ENCODE measurements around the gene PIP4P1.

PIP4P1 gene

GRCh38 chr14:20429801-20430669, 31.2 kb downstream of the PIP4P1 start:
- Mint-ChIP-seq H3K27ac (no peak overlapping the region), H3K4me1 (peaks cover 31% of the 10 kb centered on the region), H3K27me3 (no peaks in the 10 kb centered on the region), H3K9me3 (no peaks in the 10 kb centered on the region), H3K4me3 (no peak overlapping the region), H3K36me3 (no peaks in the 10 kb centered on the region)

- H3K27me3 Mint-ChIP-seq = no peaks in the 10 kb centered on the region
- H3K36me3 Mint-ChIP-seq = no peaks in the 10 kb centered on the region
- peak overlapping the region; percentile 36 for H3K4me3 Mint-ChIP-seq
- H3K9me3 Mint-ChIP-seq = no peaks in the 10 kb centered on the region
- H3K27ac Mint-ChIP-seq = no peak overlapping the region
- peaks cover 31% of the 10 kb centered on the region for H3K4me1 Mint-ChIP-seq
Observed at GRCh38 chr14:20428802-20429201, 32.4 kb downstream of the PIP4P1 start.

DNA sequence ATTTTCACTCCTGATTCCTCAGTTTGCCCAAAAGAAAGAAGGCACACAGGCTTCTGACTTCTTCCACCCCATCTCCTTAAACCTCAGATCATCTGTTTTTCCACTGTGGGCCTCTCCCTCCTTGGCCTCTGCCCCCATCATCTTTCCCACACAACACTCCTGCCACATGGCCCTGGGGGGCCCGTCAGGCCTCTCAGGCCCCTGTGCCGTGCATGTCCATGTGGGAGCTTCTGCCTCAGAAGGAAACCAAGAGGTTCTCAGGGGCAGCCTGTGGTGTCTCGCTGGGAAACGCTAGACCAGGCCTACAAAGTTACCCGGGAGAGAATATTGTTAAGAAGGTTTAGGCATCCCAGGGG, 33.2 kb downstream of the PIP4P1 start:
- peaks cover 31% of the 10 kb centered on the region for H3K4me1 Mint-ChIP-seq
- H3K4me3 Mint-ChIP-seq = peak overlapping the region; percentile 41

GRCh38 chr14:20427231-20428009, 33.8 kb downstream of the PIP4P1 start:
- H3K9me3 Mint-ChIP-seq = no peaks in the 10 kb centered on the region
- H3K4me1 Mint-ChIP-seq = peaks cover 31% of the 10 kb centered on the region
- peak overlapping the region; percentile 92 for H3K27ac Mint-ChIP-seq
- H3K36me3 Mint-ChIP-seq = no peaks in the 10 kb centered on the region
- peak overlapping the region; percentile 41 for H3K4me3 Mint-ChIP-seq
- H3K27me3 Mint-ChIP-seq = no peaks in the 10 kb centered on the region

More for the DNA sequence above, 33.2 kb downstream of the PIP4P1 start:
- no peaks in the 10 kb centered on the region for H3K36me3 Mint-ChIP-seq
- peak overlapping the region; percentile 92 for H3K27ac Mint-ChIP-seq
- no peaks in the 10 kb centered on the region for H3K9me3 Mint-ChIP-seq
- H3K27me3 Mint-ChIP-seq = no peaks in the 10 kb centered on the region

DNA sequence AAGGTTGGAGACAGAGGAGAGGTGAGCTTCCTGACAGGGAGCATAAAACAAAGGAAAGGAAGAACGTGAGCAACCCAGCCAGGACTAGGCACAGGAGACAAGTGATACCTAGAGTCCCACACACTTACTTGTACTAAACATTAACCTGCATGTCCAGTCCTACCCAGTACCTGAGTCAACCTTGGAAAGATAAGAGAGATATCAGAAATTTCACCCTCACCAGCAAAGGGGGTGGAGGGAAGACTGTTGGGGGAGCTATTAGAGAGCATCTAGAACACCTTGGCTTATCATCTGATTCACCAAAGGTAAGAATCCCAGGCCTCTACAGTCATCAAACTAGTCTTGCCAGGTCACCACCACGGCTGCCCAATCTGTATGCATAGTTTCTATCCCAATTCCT, 36.4 kb downstream of the PIP4P1 start:
- no peak overlapping the region for H3K4me3 Mint-ChIP-seq
- no peak overlapping the region for H3K27ac Mint-ChIP-seq
- H3K9me3 Mint-ChIP-seq = no peaks in the 10 kb centered on the region
- no peaks in the 10 kb centered on the region for H3K27me3 Mint-ChIP-seq
- H3K36me3 Mint-ChIP-seq = no peaks in the 10 kb centered on the region
- H3K4me1 Mint-ChIP-seq = peaks cover 31% of the 10 kb centered on the region

DNA sequence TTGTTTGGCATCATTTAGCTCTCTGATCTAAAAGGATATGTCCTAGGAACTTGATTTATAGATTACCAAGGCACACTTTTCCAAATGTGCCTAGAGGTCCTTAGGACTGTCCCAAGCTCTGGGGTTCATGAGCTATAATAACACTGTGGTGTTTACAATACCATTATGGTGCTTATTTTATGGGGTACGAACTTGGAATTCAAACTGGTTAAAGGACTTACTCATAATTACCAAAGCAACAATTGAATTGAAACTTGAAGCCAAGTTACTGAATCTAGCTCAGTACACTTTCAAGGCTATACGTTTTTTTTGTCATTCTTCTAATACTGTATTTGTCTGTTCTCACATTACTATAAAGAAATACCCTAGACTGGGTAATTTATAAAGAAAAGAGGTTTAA, 38.3 kb downstream of the PIP4P1 start:
- Mint-ChIP-seq H3K4me3 (no peak overlapping the region), H3K27me3 (no peaks in the 10 kb centered on the region), H3K9me3 (no peaks in the 10 kb centered on the region), H3K4me1 (peaks cover 14% of the 10 kb centered on the region), H3K27ac (no peak overlapping the region), H3K36me3 (no peaks in the 10 kb centered on the region)

DNA sequence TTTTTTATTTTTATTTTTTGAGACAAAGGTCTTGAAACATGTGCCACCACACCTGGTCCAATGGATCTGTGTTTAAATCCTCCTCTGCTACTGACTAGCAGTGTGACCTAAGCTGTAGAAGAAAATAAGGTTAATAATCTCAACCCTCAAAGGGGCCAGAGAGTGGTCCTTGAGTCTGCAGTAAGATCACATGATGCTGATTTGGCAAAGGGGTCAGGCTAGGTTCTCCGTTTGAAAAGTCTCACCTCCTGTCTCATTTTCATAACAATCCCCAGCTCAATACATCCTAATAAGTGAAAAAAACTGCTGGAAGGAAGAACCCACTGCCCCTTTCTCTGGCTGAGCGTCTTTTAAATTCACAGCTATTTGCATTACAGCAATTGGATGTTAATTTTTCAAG, 40.0 kb downstream of the PIP4P1 start:
- Mint-ChIP-seq H3K27me3 (no peaks in the 10 kb centered on the region), H3K27ac (no peak overlapping the region), H3K4me1 (peaks cover 6% of the 10 kb centered on the region), H3K36me3 (no peaks in the 10 kb centered on the region), H3K9me3 (no peaks in the 10 kb centered on the region), H3K4me3 (no peak overlapping the region)

DNA sequence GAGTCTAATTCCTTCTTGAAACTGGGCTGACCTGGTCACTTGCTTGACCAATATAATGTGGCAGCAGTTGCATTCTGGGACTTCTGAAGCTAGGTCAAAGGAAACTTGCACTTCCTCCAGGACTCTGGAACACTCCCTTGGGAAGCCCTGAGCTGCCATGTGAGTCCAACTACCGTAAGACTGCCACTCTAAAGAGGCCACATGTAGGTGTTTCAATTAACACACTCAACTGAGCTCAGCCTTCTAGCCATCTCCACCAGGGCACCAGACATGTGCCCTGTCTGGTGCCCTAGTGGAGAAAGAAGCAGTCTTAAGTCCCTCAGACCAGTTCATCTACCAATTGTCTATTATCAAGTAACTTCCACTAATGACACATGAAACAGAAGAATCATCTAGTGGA, 41.8 kb downstream of the PIP4P1 start:
- H3K27me3 Mint-ChIP-seq = no peaks in the 10 kb centered on the region
- no peaks in the 10 kb centered on the region for H3K36me3 Mint-ChIP-seq
- H3K4me1 Mint-ChIP-seq = peaks cover 11% of the 10 kb centered on the region
- no peak overlapping the region for H3K4me3 Mint-ChIP-seq
- no peak overlapping the region for H3K27ac Mint-ChIP-seq
- H3K9me3 Mint-ChIP-seq = no peaks in the 10 kb centered on the region

- Mint-ChIP-seq H3K4me3 (no peak overlapping the region), H3K4me1 (peaks cover 20% of the 10 kb centered on the region), H3K27me3 (no peaks in the 10 kb centered on the region), H3K36me3 (no peaks in the 10 kb centered on the region), H3K9me3 (no peaks in the 10 kb centered on the region), H3K27ac (no peak overlapping the region)
Observed at GRCh38 chr14:20418501-20418909, 42.7 kb downstream of the PIP4P1 start.

- H3K4me3 Mint-ChIP-seq = no peak overlapping the region
- no peaks in the 10 kb centered on the region for H3K36me3 Mint-ChIP-seq
- H3K4me1 Mint-ChIP-seq = peaks cover 25% of the 10 kb centered on the region
- no peak overlapping the region for H3K27ac Mint-ChIP-seq
- H3K9me3 Mint-ChIP-seq = no peaks in the 10 kb centered on the region
- H3K27me3 Mint-ChIP-seq = no peaks in the 10 kb centered on the region
Observed at GRCh38 chr14:20417250-20418186, 43.7 kb downstream of the PIP4P1 start.

DNA sequence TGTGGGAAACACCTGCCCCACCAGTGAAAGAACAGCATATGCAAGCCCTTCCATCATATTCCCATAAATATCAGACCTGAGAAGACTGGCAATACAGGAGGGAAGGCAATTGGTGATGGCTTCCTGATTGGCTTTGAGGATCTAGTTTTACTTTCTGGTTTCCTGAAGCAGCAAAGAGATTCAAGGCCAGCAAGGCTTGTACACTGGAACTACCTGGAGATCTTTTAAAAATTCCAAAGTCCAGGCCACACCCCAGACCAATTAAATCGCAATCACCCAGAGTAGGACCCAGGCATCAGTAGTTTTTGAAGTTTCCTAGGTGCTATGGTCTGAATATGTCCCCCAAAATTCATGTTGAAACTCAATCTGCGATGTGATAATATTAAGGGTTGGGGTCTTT, 45.0 kb downstream of the PIP4P1 start:
- no peak overlapping the region for H3K4me3 Mint-ChIP-seq
- no peaks in the 10 kb centered on the region for H3K27me3 Mint-ChIP-seq
- no peak overlapping the region for H3K27ac Mint-ChIP-seq
- no peaks in the 10 kb centered on the region for H3K36me3 Mint-ChIP-seq
- H3K9me3 Mint-ChIP-seq = no peaks in the 10 kb centered on the region
- peaks cover 36% of the 10 kb centered on the region for H3K4me1 Mint-ChIP-seq

GRCh38 chr14:20415782-20416206, 45.4 kb downstream of the PIP4P1 start:
- H3K27ac Mint-ChIP-seq = peak overlapping the region; percentile 66
- H3K4me1 Mint-ChIP-seq = peaks cover 40% of the 10 kb centered on the region
- H3K9me3 Mint-ChIP-seq = no peaks in the 10 kb centered on the region
- H3K4me3 Mint-ChIP-seq = no peak overlapping the region
- H3K27me3 Mint-ChIP-seq = no peaks in the 10 kb centered on the region
- H3K36me3 Mint-ChIP-seq = no peaks in the 10 kb centered on the region

GRCh38 chr14:20413744-20414082, 47.5 kb downstream of the PIP4P1 start:
- no peaks in the 10 kb centered on the region for H3K9me3 Mint-ChIP-seq
- H3K27ac Mint-ChIP-seq = peak overlapping the region; percentile 97
- peak overlapping the region; percentile 96 for H3K4me3 Mint-ChIP-seq
- H3K27me3 Mint-ChIP-seq = no peaks in the 10 kb centered on the region
- H3K4me1 Mint-ChIP-seq = peaks cover 51% of the 10 kb centered on the region
- no peaks in the 10 kb centered on the region for H3K36me3 Mint-ChIP-seq

DNA sequence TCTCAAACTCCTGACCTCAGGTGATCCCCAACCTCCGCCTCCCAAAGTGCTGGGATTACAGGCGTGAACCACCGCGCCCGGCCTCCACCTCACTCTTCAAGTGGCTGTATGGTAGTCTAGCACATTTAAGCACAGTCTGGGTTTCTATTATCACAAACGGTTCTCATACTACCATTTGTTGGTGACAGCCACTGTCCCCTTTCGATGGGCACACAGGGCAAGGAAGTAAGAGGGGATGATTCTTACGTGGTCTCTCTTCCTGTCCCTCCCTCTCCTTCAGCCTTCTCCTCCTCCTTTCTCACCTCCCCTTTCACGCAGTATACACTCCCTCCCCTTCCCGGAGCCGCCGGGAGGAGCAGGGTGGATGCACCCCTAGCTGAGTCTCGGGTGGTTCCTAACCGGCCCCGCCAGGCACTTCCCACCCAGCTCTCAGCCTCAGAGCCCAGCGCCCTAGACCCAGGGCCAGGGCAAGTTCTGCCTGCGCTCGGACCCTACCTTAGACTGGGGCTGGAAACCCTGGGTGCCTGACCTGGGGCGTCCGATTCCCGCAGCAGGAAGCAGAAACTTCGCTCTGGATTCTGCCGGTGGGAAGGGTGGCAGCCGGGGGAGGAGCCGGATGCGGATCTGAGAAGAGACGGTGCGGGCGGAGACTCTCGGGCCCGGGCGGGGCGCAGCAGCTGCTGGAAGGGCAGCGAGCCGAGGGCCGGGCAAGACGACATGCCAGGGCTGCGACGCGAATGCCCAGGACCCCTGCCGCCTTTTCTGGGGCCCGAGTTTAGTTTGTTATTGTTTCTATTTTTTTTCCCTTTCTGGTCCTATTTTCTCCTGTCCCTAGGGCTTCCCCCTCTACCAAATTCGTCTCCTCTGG, 48.1 kb downstream of the PIP4P1 start, which contains the start of gene TEP1:
Gene TEP1, minus strand, starts transcription at position 626 of the 868 bp plus-strand sequence. CDS start 5,062 bp downstream, outside the sequence.
- Mint-ChIP-seq H3K27ac (peak within 1 kb of the TSS; percentile 97), H3K36me3 (peaks cover 2% of the 10 kb centered on the region), H3K9me3 (no peaks in the 10 kb centered on the region), H3K4me3 (peak within 1 kb of the TSS; percentile 96), H3K4me1 (peaks cover 55% of the 10 kb centered on the region), H3K27me3 (no peaks in the 10 kb centered on the region)

All from activated naive CD4-positive, alpha-beta T cell treated with anti-CD3 and anti-CD28 coated beads, Interleukin-2, amount 50 U/mL, for 24 hours (primary cell).